ENCODE data around the gene PALLD.

PALLD gene

GRCh38 chr4:168572002-168572401, 75.2 kb downstream of the PALLD start:
- Histone ChIP-seq H4K8ac (ENCODE audit: low read depth, low read length) (no peak overlapping the region), H2BK12ac (ENCODE audit: low read length) (no peak overlapping the region), H2AK5ac (ENCODE audit: low read depth, low read length) (no peak overlapping the region), H3K27ac (replicated peaks; ENCODE audit: low read length) (no peak overlapping the region), H2BK5ac (ENCODE audit: low read length) (no peak overlapping the region), H3K4me2 (ENCODE audit: insufficient read depth, low read length, poor library complexity, severe bottlenecking) (no peak overlapping the region), H2BK15ac (ENCODE audit: low read length) (no peak overlapping the region), H3K9me3 (replicated peaks in 1 of 2; ENCODE audit: control insufficient read depth in 2 of 2, insufficient read depth in 1 of 2, low read depth in 1 of 2, low read length in 2 of 2) (no peaks in the 10 kb centered on the region), H2BK120ac (ENCODE audit: low read depth, low read length) (no peak overlapping the region), H4K91ac (ENCODE audit: low read depth, low read length, poor library complexity) (no peak overlapping the region), H3K9ac (ENCODE audit: low read depth, low read length, poor library complexity) (no peak overlapping the region), H3K27me3 (ENCODE audit: control insufficient read depth in 3 of 3, insufficient read depth in 3 of 3, low read depth in 1 of 3, low read length in 3 of 3) (no peaks in the 10 kb centered on the region), H3K18ac (ENCODE audit: low read length) (no peak overlapping the region), H3K79me1 (ENCODE audit: low read depth, low read length) (no peaks in the 10 kb centered on the region), H2AFZ (ENCODE audit: low read length) (no peak overlapping the region), H3K36me3 (replicated peaks in 1 of 2; ENCODE audit: control insufficient read depth in 2 of 2, insufficient read depth in 2 of 2, low read length in 2 of 2) (no peaks in the 10 kb centered on the region), H3K14ac (ENCODE audit: low read length) (no peak overlapping the region), H3K4ac (ENCODE audit: low read length) (no peak overlapping the region), H3K4me3 (ENCODE audit: low read length in 2 of 2) (no peak overlapping the region), H3K4me1 (ENCODE audit: control insufficient read depth in 2 of 2, insufficient read depth in 1 of 2, low read depth in 1 of 2, low read length in 2 of 2) (no peaks in the 10 kb centered on the region), H3K23ac (ENCODE audit: low read depth, low read length, poor library complexity) (no peak overlapping the region)
- no peak for DNase-seq (ENCODE audit: low spot score)
- WGBS, 2 donors (ENCODE audit: extremely low coverage in 2 of 2, insufficient read length in 2 of 2, insufficient replicate concordance in 1 of 2): no CpG with 5 or more reads among the region's 3 CpGs

GRCh38 chr4:168573870-168574269, 77.0 kb downstream of the PALLD start:
- Histone ChIP-seq H3K9ac (ENCODE audit: low read depth, low read length, poor library complexity) (no peak overlapping the region), H3K14ac (ENCODE audit: low read length) (no peak overlapping the region), H3K4me3 (ENCODE audit: low read length in 2 of 2) (no peak overlapping the region), H3K23ac (ENCODE audit: low read depth, low read length, poor library complexity) (no peak overlapping the region), H3K9me3 (replicated peaks in 1 of 2; ENCODE audit: control insufficient read depth in 2 of 2, insufficient read depth in 1 of 2, low read depth in 1 of 2, low read length in 2 of 2) (no peaks in the 10 kb centered on the region), H3K27ac (replicated peaks; ENCODE audit: low read length) (no peak overlapping the region), H3K79me1 (ENCODE audit: low read depth, low read length) (no peaks in the 10 kb centered on the region), H4K91ac (ENCODE audit: low read depth, low read length, poor library complexity) (no peak overlapping the region), H3K4me1 (ENCODE audit: control insufficient read depth in 2 of 2, insufficient read depth in 1 of 2, low read depth in 1 of 2, low read length in 2 of 2) (no peaks in the 10 kb centered on the region), H2BK120ac (ENCODE audit: low read depth, low read length) (no peak overlapping the region), H3K18ac (ENCODE audit: low read length) (no peak overlapping the region), H2BK15ac (ENCODE audit: low read length) (no peak overlapping the region), H2BK5ac (ENCODE audit: low read length) (no peak overlapping the region), H3K4ac (ENCODE audit: low read length) (no peak overlapping the region), H3K27me3 (ENCODE audit: control insufficient read depth in 3 of 3, insufficient read depth in 3 of 3, low read depth in 1 of 3, low read length in 3 of 3) (no peaks in the 10 kb centered on the region), H3K4me2 (ENCODE audit: insufficient read depth, low read length, poor library complexity, severe bottlenecking) (no peak overlapping the region), H2BK12ac (ENCODE audit: low read length) (no peak overlapping the region), H3K36me3 (replicated peaks in 1 of 2; ENCODE audit: control insufficient read depth in 2 of 2, insufficient read depth in 2 of 2, low read length in 2 of 2) (no peaks in the 10 kb centered on the region), H2AK5ac (ENCODE audit: low read depth, low read length) (no peak overlapping the region), H4K8ac (ENCODE audit: low read depth, low read length) (no peak overlapping the region), H2AFZ (ENCODE audit: low read length) (no peak overlapping the region)
- no peak for DNase-seq (ENCODE audit: low spot score)
- no CpG with 5 or more reads among the region's 3 CpGs for WGBS, 2 donors (ENCODE audit: extremely low coverage in 2 of 2, insufficient read length in 2 of 2, insufficient replicate concordance in 1 of 2)

- H2AFZ ChIP-seq (ENCODE audit: low read length): no peak overlapping the region
- H3K4me2 ChIP-seq (ENCODE audit: insufficient read depth, low read length, poor library complexity, severe bottlenecking): no peak overlapping the region
- no peaks in the 10 kb centered on the region for H3K79me1 ChIP-seq (ENCODE audit: low read depth, low read length)
- H4K8ac ChIP-seq (ENCODE audit: low read depth, low read length): no peak overlapping the region
- no peak overlapping the region for H4K91ac ChIP-seq (ENCODE audit: low read depth, low read length, poor library complexity)
- H3K23ac ChIP-seq (ENCODE audit: low read depth, low read length, poor library complexity): no peak overlapping the region
- H3K4ac ChIP-seq (ENCODE audit: low read length): no peak overlapping the region
- no peaks in the 10 kb centered on the region for H3K4me1 ChIP-seq (ENCODE audit: control insufficient read depth in 2 of 2, insufficient read depth in 1 of 2, low read depth in 1 of 2, low read length in 2 of 2)
- WGBS, 2 donors (ENCODE audit: extremely low coverage in 2 of 2, insufficient read length in 2 of 2, insufficient replicate concordance in 1 of 2): no CpG with 5 or more reads among the region's 5 CpGs
- H2BK5ac ChIP-seq (ENCODE audit: low read length): no peak overlapping the region
- no peak overlapping the region for H3K14ac ChIP-seq (ENCODE audit: low read length)
- H2BK12ac ChIP-seq (ENCODE audit: low read length): no peak overlapping the region
- no peak overlapping the region for H3K9ac ChIP-seq (ENCODE audit: low read depth, low read length, poor library complexity)
- H3K9me3 ChIP-seq (replicated peaks in 1 of 2; ENCODE audit: control insufficient read depth in 2 of 2, insufficient read depth in 1 of 2, low read depth in 1 of 2, low read length in 2 of 2): no peaks in the 10 kb centered on the region
- no peaks in the 10 kb centered on the region for H3K27me3 ChIP-seq (ENCODE audit: control insufficient read depth in 3 of 3, insufficient read depth in 3 of 3, low read depth in 1 of 3, low read length in 3 of 3)
- DNase-seq (ENCODE audit: low spot score): no peak
- no peak overlapping the region for H2BK15ac ChIP-seq (ENCODE audit: low read length)
- H3K4me3 ChIP-seq (ENCODE audit: low read length in 2 of 2): no peak overlapping the region
- H3K18ac ChIP-seq (ENCODE audit: low read length): no peak overlapping the region
- H3K36me3 ChIP-seq (replicated peaks in 1 of 2; ENCODE audit: control insufficient read depth in 2 of 2, insufficient read depth in 2 of 2, low read length in 2 of 2): no peaks in the 10 kb centered on the region
- H2AK5ac ChIP-seq (ENCODE audit: low read depth, low read length): no peak overlapping the region
- no peak overlapping the region for H2BK120ac ChIP-seq (ENCODE audit: low read depth, low read length)
- no peak overlapping the region for H3K27ac ChIP-seq (replicated peaks; ENCODE audit: low read length)
These were observed 77.9 kb downstream of the PALLD start for GRCh38 chr4:168574581-168575295.

GRCh38 chr4:168575473-168575872, 78.6 kb downstream of the PALLD start:
- no peak overlapping the region for H3K27ac ChIP-seq (replicated peaks; ENCODE audit: low read length)
- H3K4me2 ChIP-seq (ENCODE audit: insufficient read depth, low read length, poor library complexity, severe bottlenecking): no peak overlapping the region
- H2AK5ac ChIP-seq (ENCODE audit: low read depth, low read length): no peak overlapping the region
- H2AFZ ChIP-seq (ENCODE audit: low read length): no peak overlapping the region
- no peaks in the 10 kb centered on the region for H3K9me3 ChIP-seq (replicated peaks in 1 of 2; ENCODE audit: control insufficient read depth in 2 of 2, insufficient read depth in 1 of 2, low read depth in 1 of 2, low read length in 2 of 2)
- H3K4me3 ChIP-seq (ENCODE audit: low read length in 2 of 2): no peak overlapping the region
- no peak overlapping the region for H2BK12ac ChIP-seq (ENCODE audit: low read length)
- WGBS, 2 donors (ENCODE audit: extremely low coverage in 2 of 2, insufficient read length in 2 of 2, insufficient replicate concordance in 1 of 2): no CpG with 5 or more reads among the region's 2 CpGs
- H2BK120ac ChIP-seq (ENCODE audit: low read depth, low read length): no peak overlapping the region
- DNase-seq (ENCODE audit: low spot score): no peak
- H3K4ac ChIP-seq (ENCODE audit: low read length): no peak overlapping the region
- H3K79me1 ChIP-seq (ENCODE audit: low read depth, low read length): no peaks in the 10 kb centered on the region
- no peaks in the 10 kb centered on the region for H3K4me1 ChIP-seq (ENCODE audit: control insufficient read depth in 2 of 2, insufficient read depth in 1 of 2, low read depth in 1 of 2, low read length in 2 of 2)
- H3K27me3 ChIP-seq (ENCODE audit: control insufficient read depth in 3 of 3, insufficient read depth in 3 of 3, low read depth in 1 of 3, low read length in 3 of 3): no peaks in the 10 kb centered on the region
- H4K91ac ChIP-seq (ENCODE audit: low read depth, low read length, poor library complexity): no peak overlapping the region
- no peak overlapping the region for H4K8ac ChIP-seq (ENCODE audit: low read depth, low read length)
- no peaks in the 10 kb centered on the region for H3K36me3 ChIP-seq (replicated peaks in 1 of 2; ENCODE audit: control insufficient read depth in 2 of 2, insufficient read depth in 2 of 2, low read length in 2 of 2)
- H3K23ac ChIP-seq (ENCODE audit: low read depth, low read length, poor library complexity): no peak overlapping the region
- no peak overlapping the region for H3K18ac ChIP-seq (ENCODE audit: low read length)
- no peak overlapping the region for H2BK15ac ChIP-seq (ENCODE audit: low read length)
- H3K14ac ChIP-seq (ENCODE audit: low read length): no peak overlapping the region
- no peak overlapping the region for H2BK5ac ChIP-seq (ENCODE audit: low read length)
- H3K9ac ChIP-seq (ENCODE audit: low read depth, low read length, poor library complexity): no peak overlapping the region

Data from neuronal stem cell (in vitro differentiated cells).